GM21447 (cell line): ENCODE data around the gene H19.

ENCODE experiments used
- ATAC-seq: cut with Tn5 transposase; IDR thresholded peaks from one replicate; pipeline ENCODE4 v1.9.1; 2021; ENCODE audit not compliant: unreplicated experiment

Gene H19

GRCh38 chr11:1997755-1998154 lies at the start of gene H19:
Gene H19 (minus strand): TSS chr11:1997842.
- no peak for ATAC-seq

- no peak for ATAC-seq
Measured at GRCh38 chr11:2041963-2042362, 44.3 kb upstream of the H19 start.

DNA sequence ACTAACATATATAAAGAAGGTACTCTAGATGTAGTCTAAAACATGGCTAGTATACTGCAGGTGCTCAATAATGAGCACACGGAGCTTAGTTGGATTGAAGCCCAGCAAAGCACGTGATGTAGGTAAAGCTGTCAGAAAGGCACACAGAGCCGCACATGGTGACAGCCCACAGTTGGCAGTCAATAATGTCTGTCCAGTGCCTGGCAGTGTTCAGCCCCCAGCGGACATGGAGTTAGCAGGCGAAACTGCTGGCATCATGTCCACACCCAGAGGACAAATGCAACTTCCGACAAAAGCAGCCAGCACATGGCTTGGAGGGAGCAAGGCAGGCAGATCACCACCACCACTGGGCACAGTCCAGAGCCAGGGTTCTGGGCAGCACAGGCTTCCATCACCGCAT lies 43.5 kb upstream of the H19 start:
- no peak for ATAC-seq

- ATAC-seq = no peak
Measured at GRCh38 chr11:2039198-2039759, 41.6 kb upstream of the H19 start.

DNA sequence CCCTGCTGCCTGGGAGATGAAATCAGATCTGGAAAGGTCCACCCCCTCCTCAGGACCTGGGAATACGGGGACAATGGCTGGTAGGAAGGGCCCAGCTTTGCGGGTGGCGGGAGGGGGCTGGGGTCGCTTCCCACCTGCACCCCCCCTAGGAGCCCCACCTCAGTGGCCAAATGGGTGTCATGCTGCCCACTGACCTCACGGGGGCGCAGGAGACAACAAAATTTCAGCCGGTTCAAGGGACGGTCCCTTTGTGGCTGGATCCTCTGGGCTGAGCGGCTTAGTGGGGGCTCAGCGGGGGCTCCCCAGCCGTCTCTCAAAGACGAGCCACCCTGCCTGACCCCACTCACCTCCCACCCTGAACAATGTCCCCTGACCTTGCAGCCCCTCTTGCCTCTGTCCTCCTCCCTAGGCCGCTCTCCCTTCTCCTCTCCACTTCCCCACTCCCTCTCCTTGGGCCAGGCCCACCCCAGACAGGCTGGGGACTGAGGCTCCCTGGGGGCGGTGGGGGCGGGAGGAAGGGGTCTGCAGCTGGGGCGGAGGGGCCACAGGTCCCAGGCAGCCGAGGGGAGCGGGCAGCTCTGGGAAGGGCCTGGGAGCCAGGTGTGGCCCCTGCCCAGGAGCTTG lies 39.3 kb upstream of the H19 start:
- ATAC-seq = no peak

GRCh38 chr11:2035382-2035781 lies 37.7 kb upstream of the H19 start:
- no peak for ATAC-seq

DNA sequence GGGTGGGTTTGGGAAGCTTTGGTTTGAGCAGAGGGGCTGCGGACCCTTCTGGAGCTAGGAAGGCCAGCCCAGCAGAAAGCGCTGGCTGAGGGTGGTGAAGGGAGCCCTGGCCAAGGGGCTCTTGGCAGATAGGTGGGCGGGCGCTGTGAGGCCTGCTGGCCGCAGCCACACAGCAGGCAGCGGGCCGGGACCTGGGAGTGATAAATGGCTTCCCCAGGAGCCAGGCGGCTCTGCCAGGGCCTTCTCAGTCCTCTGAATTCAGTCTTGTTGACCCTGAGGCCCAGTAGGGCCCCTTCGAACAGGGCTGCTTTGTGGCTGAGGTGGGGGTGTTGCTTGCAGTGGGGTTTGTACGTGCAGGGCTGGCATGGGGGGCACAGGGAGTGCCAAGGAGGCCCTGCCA lies 33.4 kb upstream of the H19 start:
- ATAC-seq = no peak

DNA sequence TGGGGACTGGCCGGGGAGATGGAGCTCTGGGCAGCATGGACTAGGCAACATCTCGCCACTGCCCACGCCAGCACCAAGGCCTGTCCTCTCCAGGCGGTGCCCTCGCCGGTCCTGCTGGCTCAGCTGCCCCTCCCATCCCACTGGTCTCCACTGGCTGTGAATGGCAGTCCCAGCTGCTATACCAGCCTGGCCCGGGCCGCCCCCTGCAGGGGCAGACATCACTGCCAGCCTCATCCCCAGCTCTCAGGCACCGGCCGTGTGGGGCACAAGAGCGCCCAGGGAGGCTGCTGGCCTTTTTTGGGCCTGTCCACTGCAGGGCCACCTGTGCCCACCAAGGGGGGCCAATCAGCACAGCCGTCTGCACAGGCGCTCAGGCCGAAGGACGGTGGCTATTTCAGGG lies 30.1 kb upstream of the H19 start:
- ATAC-seq = no peak

- ATAC-seq = no peak
Measured at GRCh38 chr11:2015025-2015424, 17.4 kb upstream of the H19 start.

DNA sequence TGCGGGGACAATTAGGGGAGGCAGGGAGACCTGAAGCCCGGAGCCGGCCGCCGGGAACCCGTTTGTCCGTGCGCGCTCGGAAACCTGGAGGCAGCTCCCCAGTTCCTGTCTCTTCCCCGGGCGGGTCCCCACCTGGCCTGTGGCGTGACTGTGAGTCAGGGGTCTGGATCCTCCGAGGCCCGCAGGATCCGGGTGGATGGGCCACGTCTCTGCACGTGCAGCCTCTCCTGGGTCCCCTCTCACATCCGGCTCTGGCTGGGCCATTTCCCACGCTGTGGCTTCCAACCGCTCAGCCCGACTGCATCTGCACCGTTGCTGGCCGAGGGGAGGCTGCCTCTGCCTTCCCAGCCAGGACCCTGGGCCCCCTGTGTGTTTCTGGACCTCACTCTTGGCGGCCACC lies 14.8 kb upstream of the H19 start:
- ATAC-seq = no peak

GRCh38 chr11:2004466-2004865 lies 6.8 kb upstream of the H19 start:
- no peak for ATAC-seq

DNA sequence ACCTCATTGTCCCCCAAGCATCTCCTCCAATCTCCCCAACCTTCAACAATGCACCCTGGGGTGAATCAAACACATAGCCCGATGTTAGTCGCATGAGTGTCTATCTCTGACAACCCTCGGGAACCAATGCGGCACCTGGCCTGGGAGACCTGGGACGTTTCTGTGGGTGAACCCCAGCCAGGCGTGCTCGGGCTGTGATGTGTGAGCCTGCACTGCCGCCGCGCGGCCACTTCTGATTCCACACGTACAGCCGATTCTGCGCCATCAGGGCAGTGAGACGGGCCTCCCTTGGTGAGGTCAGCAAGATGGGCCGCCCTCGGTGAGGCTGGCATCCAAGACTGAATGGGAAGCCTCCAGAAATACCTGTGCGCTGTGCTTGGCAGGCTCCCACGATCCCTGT lies 5.2 kb upstream of the H19 start:
- ATAC-seq = no peak

DNA sequence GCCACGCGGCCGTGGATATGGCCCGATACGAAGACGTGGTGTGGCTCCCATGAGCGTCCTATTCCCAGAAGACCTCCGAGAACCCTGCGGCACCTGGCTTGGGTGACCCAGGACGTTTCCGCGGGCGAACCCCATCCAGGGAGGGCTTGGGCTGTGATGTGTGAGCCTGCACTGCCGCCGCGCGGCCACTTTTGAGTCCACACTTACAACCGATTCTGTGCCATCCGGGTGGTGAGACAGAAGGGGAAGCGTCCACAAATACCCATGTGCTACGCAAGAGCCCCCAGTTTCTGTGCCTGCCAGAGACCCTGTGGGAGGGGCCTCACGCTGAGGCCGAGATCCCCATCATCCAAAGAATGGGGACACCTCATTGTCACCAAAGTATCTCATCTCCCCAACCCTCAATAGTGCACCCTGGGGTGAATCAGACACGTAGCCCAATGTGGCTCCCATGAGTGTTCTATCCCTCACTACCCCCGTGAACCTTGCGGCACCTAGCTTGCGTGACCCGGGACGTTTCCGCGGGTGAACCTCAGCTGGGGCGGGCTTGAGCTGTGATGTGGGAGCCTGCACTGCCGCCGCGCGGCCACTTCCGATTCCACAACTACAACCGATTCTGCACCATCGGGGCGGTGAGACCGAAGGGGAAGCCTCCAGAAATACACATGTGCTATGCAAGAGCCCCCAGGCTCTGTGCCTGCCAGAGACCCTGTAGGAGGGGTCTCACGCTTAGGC lies 4.6 kb upstream of the H19 start:
- ATAC-seq = no peak

DNA sequence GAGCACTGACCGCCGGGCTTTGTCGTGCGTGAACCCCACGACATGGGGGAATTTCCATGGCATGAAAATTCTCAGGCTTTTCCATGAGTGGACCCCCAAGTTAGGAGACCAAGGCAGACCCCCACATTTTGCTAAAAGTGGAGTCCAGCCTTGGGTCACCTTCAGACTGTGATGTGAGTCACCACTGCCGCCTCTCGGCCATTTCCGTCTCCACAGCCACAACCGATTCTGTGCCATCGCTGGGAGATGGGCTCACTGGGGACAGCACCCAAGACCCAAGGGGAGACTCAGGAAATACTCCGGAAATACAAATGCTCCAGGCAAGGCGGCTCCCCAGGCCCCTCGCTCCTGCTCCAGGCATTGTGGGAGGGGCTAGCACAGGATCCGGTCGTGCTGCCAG lies 1.2 kb upstream of the H19 start:
- no peak for ATAC-seq

- ATAC-seq = no peak
Measured at GRCh38 chr11:1998290-1998689, 648 bp upstream of the H19 start.

DNA sequence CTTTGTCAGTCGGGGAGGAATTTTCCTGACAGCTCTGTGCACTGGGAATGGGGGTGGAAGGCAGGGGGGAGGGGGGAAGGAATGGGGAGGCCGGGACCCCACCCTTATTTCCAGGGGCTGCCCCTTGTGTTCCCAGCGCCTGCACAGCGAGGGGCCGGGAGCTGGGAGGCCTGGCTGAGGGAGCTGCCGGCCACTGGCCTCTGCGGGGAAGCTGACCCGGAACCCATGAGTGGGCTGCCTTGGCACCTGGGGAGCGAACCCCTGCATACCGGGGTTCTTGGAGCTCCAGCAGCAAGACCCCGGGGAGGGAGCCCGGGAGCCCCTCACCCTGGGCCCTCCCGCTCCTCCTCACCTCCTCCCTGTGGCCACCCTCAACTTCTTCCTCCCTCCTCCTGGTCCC lies 3.5 kb downstream of the H19 start:
- ATAC-seq = no peak

DNA sequence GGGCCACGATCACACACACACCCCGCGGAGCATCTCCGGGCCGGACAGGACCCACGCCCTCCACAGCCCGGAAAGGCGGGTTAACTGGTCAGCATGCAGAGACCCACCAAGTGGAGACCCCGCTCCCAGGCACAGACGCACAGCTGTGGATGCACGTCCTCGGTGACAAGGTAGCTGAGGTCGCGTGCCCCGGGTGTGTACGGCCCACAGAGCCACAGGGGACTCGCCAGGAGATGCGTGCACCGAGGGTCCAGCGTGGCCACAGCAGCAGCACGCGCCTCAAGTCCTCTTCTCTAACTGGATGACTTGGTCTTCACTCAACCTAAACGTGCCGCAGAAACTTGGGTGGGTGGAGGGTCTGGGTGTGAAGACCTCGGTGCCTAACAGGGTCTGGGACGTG lies 5.5 kb downstream of the H19 start:
- ATAC-seq = no peak

GRCh38 chr11:1990872-1991578 lies 6.6 kb downstream of the H19 start:
- ATAC-seq = no peak

GRCh38 chr11:1989953-1990352 lies 7.7 kb downstream of the H19 start:
- ATAC-seq = no peak

DNA sequence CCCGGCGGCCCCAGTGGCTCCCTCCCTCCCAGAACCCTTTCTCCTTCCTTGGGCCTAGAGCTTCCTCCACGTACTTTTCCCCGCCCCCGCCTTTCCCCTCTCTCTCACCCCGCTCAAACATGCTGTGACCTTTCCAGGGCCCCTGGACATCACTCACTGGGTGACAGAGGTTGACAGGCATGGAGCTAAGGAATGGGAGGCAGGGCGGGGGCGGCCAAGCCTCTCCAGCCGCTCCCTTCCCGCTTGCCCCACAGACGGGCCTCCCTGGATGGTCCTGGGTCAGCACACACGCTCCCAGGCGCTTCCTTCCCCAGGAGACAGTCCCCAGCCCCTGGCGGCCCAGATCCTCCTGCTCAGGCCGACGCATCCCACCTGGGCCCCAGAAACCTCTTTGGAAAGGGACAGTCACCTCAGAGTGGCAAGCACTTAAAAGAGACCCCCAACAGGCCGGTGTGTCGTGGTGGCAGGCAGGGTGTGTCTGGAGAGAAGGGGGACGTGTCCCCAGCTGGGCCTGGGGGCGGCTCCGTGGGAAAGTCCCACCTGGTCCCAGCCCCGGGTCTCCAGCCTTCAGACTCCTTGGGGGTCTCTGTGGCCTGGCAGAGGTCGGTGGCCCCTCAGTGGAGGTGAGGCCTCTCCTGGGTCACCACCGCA lies 8.8 kb downstream of the H19 start:
- ATAC-seq = no peak

GRCh38 chr11:1988174-1988573 lies 9.5 kb downstream of the H19 start:
- no peak for ATAC-seq

- no peak for ATAC-seq
Measured at GRCh38 chr11:1987024-1987423, 10.6 kb downstream of the H19 start.
